CD4-positive, alpha-beta T cell treated with Interleukin-1 beta for 1 hour (primary cell): ENCODE results near the gene UTP3.
"Not testable (repeated sequence)": the region's sequence is repeated elsewhere in the genome, so short reads cannot be mapped to it uniquely, and the experiment has no call there.

Source experiments
- DNase-seq, 2 donors: peaks; one replicate each; pipeline ENCODE4 v3.0.0-alpha.2; 2020 to 2022

The UTP3 gene

GRCh38 chr4:70687821-70688794 lies at the start of gene UTP3:
UTP3 (plus strand) TSS chr4:70688532; CDS start chr4:70688678, 146 bp downstream.
- DNase-seq = peak; percentile 91 to 93

- no peak for DNase-seq
Observed at GRCh38 chr4:70640192-70640591, 48.1 kb upstream of the UTP3 start.

GRCh38 chr4:70650741-70651140 lies 37.6 kb upstream of the UTP3 start:
- DNase-seq = not testable (repeated sequence)

GRCh38 chr4:70651864-70652506 lies 36.3 kb upstream of the UTP3 start:
- peak in 1 of 2 donors; percentile 38 for DNase-seq

- DNase-seq = no peak
Observed at GRCh38 chr4:70654605-70655011, 33.7 kb upstream of the UTP3 start.

- no peak for DNase-seq
Observed at GRCh38 chr4:70657326-70657725, 31.0 kb upstream of the UTP3 start.

GRCh38 chr4:70658418-70658817 lies 29.9 kb upstream of the UTP3 start:
- no peak for DNase-seq

- DNase-seq = no peak
Observed at GRCh38 chr4:70660106-70660505, 28.2 kb upstream of the UTP3 start.

GRCh38 chr4:70661309-70661922 lies 26.9 kb upstream of the UTP3 start:
- not testable (repeated sequence) for DNase-seq

- DNase-seq = no peak
Observed at GRCh38 chr4:70666369-70666768, 22.0 kb upstream of the UTP3 start, which contains the start of gene JCHAIN. JCHAIN (minus strand) TSS chr4:70666508; CDS start chr4:70666490, 18 bp downstream.

- no peak for DNase-seq
Observed at GRCh38 chr4:70667740-70668535, 20.4 kb upstream of the UTP3 start.

- no peak for DNase-seq
Observed at GRCh38 chr4:70670332-70671014, 17.9 kb upstream of the UTP3 start.

- DNase-seq = no peak
Observed at GRCh38 chr4:70671091-70671490, 17.2 kb upstream of the UTP3 start.

- no peak for DNase-seq
Observed at GRCh38 chr4:70674191-70674590, 14.1 kb upstream of the UTP3 start.

GRCh38 chr4:70674731-70675130 lies 13.6 kb upstream of the UTP3 start:
- no peak for DNase-seq

GRCh38 chr4:70676554-70677090 lies 11.7 kb upstream of the UTP3 start:
- no peak for DNase-seq

- no peak for DNase-seq
Observed at GRCh38 chr4:70678383-70678999, 9.8 kb upstream of the UTP3 start.

- no peak for DNase-seq
Observed at GRCh38 chr4:70680934-70681333, 7.4 kb upstream of the UTP3 start.

- DNase-seq = no peak
Observed at GRCh38 chr4:70681704-70682103, 6.6 kb upstream of the UTP3 start.

GRCh38 chr4:70682142-70682541 lies 6.2 kb upstream of the UTP3 start:
- DNase-seq = not testable (repeated sequence)

- DNase-seq = peak; percentile 20 to 47
Observed at GRCh38 chr4:70687392-70687791, 940 bp upstream of the UTP3 start.
